GM12878 (cell line): ENCODE results near the gene TOX2. TPM values are rescaled to one million over a fixed set of nuclear protein-coding genes. Genes with fewer than 3 reads are reported as not detected.

Experiments
- ATAC-seq: fragments of 200-7000 bp; cut with Tn5 transposase; 3 replicates; pipeline ENCODE4 v1.9.1; 2020; ENCODE audit warnings: mild to moderate bottlenecking, moderate library complexity
- BruUV-seq: library from RNA; stranded (reverse); fragments of 400-500 nt; replicated peaks from 2 replicates; lab custom pipeline; 2021; lab: Mats Ljungman, UMichigan
- CTCF ChIA-PET: fragments of 300-600 bp; sonication (Branson Sonifier 250); formaldehyde crosslinking; extraction: SDS; loops from one replicate; lab custom pipeline; 2021; ENCODE audit warnings: inconsistent platforms; lab: Yijun Ruan, JAX
- POLR2A ChIA-PET: fragments of 350-600 bp; formaldehyde crosslinking; extraction: SDS; loops from one replicate; lab custom pipeline; 2021; ENCODE audit warnings: inconsistent platforms; lab: Charles Lee
- RAD21 ChIA-PET: fragments of 300-600 bp; sonication (Branson Sonifier 250); formaldehyde crosslinking; loops from one replicate; lab custom pipeline; 2023; ENCODE audit warnings: antibody characterized with exemption; ENCODE audit not compliant: unreplicated experiment; lab: Charles Lee
- SMC1A ChIA-PET: fragments of 300-600 bp; sonication (Branson Sonifier 250); formaldehyde crosslinking; loops from one replicate; lab custom pipeline; 2023; ENCODE audit not compliant: unreplicated experiment, uncharacterized antibody; lab: Charles Lee
- DNase-seq: peaks from one replicate; pipeline ENCODE4 v3.0.0-alpha.2; 2011; ENCODE audit warnings: low read depth, low spot score
- FAIRE-seq: peaks from 3 replicates; lab custom pipeline; 2011; peaks lifted over from hg19 to GRCh38; lab: Jason Lieb, UNC
- H2AFZ ChIP-seq: 2 replicates; pipeline ENCODE4 v1.6.0; 2011; ENCODE audit warnings: low read depth, low read length, control low read depth; ENCODE audit not compliant: control insufficient read depth
- H3K27ac ChIP-seq: 2 replicates; pipeline ENCODE4 v1.5.1; 2011; ENCODE audit warnings: control low read depth; ENCODE audit not compliant: control insufficient read depth, insufficient read depth
- H3K27me3 ChIP-seq, 2 experiments: replicated peaks in 1 of 2; 2 replicates each; pipeline versions ENCODE4 v1.6.0 to v1.6.1; 2011; ENCODE audit warnings: low read length in 1 of 2; ENCODE audit not compliant: control insufficient read depth in 2 of 2, insufficient read depth in 2 of 2
- H3K36me3 ChIP-seq, 2 experiments: 2 replicates each; pipeline ENCODE4 v1.5.1; 2011; ENCODE audit warnings: low read length in 1 of 2; ENCODE audit not compliant: control insufficient read depth in 2 of 2, insufficient read depth in 2 of 2
- H3K4me1 ChIP-seq: 2 replicates; pipeline ENCODE4 v1.6.1; 2011; ENCODE audit warnings: mild to moderate bottlenecking, low read length, moderate library complexity, mixed read lengths; ENCODE audit not compliant: control insufficient read depth, insufficient read depth
- H3K4me2 ChIP-seq: 2 replicates; pipeline ENCODE4 v1.6.0; 2011; ENCODE audit warnings: control low read depth; ENCODE audit not compliant: control insufficient read depth, insufficient read depth
- H3K4me3 ChIP-seq: fragments of 200-600 bp; sonication (generic); 2 replicates; pipeline ENCODE4 v1.5.1; 2016
- H3K79me2 ChIP-seq: 2 replicates; pipeline ENCODE4 v1.6.0; 2011; ENCODE audit warnings: low read length; ENCODE audit not compliant: control insufficient read depth, insufficient read depth
- H3K9ac ChIP-seq: 2 replicates; pipeline ENCODE4 v1.8.0; 2011; ENCODE audit warnings: low read length, control low read depth, mixed read lengths; ENCODE audit not compliant: control insufficient read depth, insufficient read depth
- H3K9me3 ChIP-seq: replicated peaks from 3 replicates; pipeline ENCODE4 v1.5.1; 2011; ENCODE audit warnings: mild to moderate bottlenecking, low read length; ENCODE audit not compliant: control insufficient read depth, insufficient read depth
- H4K20me1 ChIP-seq: 2 replicates; pipeline ENCODE4 v1.6.0; 2011; ENCODE audit not compliant: control insufficient read depth, insufficient read depth
- ATF3 ChIP-seq: IDR thresholded peaks from 2 replicates; pipeline ENCODE4 v1.6.1; 2011; ENCODE audit warnings: low read depth, mild to moderate bottlenecking, low read length, moderate library complexity, borderline replicate concordance; ENCODE audit errors: extremely low read depth
- CHD1 ChIP-seq: IDR thresholded peaks from 2 replicates; pipeline ENCODE4 v1.6.1; 2012; ENCODE audit warnings: low read depth, low read length, improper control_type of control experiment
- DPF2 ChIP-seq: fragments of 450-650 bp; IDR thresholded peaks from 2 replicates; pipeline ENCODE4 v1.6.1; 2017; ENCODE audit warnings: mild to moderate bottlenecking
- LARP7 ChIP-seq: fragments of 450-650 bp; IDR thresholded peaks from 2 replicates; pipeline ENCODE4 v1.6.1; 2017; ENCODE audit warnings: mild to moderate bottlenecking
- MEF2B ChIP-seq: fragments of 450-650 bp; IDR thresholded peaks from 2 replicates; pipeline ENCODE4 v1.6.1; 2018; ENCODE audit warnings: mild to moderate bottlenecking, moderate library complexity; ENCODE audit not compliant: partially characterized antibody, poor library complexity, severe bottlenecking
- PAX8 ChIP-seq: fragments of 450-650 bp; IDR thresholded peaks from 2 replicates; pipeline ENCODE4 v1.6.1; 2017; ENCODE audit warnings: mild to moderate bottlenecking, moderate library complexity
- RAD21 ChIP-seq: IDR thresholded peaks from 2 replicates; pipeline ENCODE4 v1.6.1; 2011; ENCODE audit warnings: mild to moderate bottlenecking, low read depth, low read length, moderate library complexity; ENCODE audit not compliant: insufficient read depth
- ZBTB33 ChIP-seq: fragments of 450-650 bp; IDR thresholded peaks from 2 replicates; pipeline ENCODE4 v1.6.1; 2017; ENCODE audit warnings: mild to moderate bottlenecking
- WGBS: methylation state at CpG from one replicate; pipeline ENCODE4 v1.1.6; 2016; ENCODE audit warnings: low lambda C conversion rate; ENCODE audit not compliant: insufficient replicate concordance, insufficient coverage; ENCODE audit errors: missing lambda C conversion rate; 5-methylcytosine and 5-hydroxymethylcytosine counted together
- in situ Hi-C: fragments of 300-500 bp; cut with MboI; formaldehyde crosslinking; loops from 9 replicates; pipeline ENCODE4 v1.14.3; 2018; ENCODE audit warnings: mixed read lengths
- intact Hi-C: fragments of 100-400 bp; cut with micrococcal nuclease; formaldehyde crosslinking; loops from one replicate; pipeline ENCODE4 v1.14.2; 2022; ENCODE audit not compliant: unreplicated experiment
- polyA plus RNA-seq, 11 experiments: library from polyadenylated mRNA; depleted of rRNA in 4 of 11; unstranded in 6 of 11; stranded (reverse) in 5 of 11; fragments of >200 nt; fragmentation: Nextera tagmentation in 4 of 11; fragmentation: Illumina TruSeq in 1 of 11; extraction: Ambion mirVana in 4 of 11; extraction: Trizol in 1 of 11; gene quantifications; 1 replicate in 1 of 11; 2 replicates in 10 of 11; pipeline versions ENCODE4 v1.2.1 to v1.2.3, GENCODE V29; 2011 to 2016; ENCODE audit warnings: inconsistent platforms in 2 of 11, missing spikeins in 2 of 11, low read depth in 1 of 11
- total RNA-seq, 4 experiments: library from RNA; depleted of rRNA in 3 of 4; stranded (reverse); fragments of >200 nt in 3 of 4; fragmentation: Illumina TruSeq in 1 of 4; extraction: Trizol in 1 of 4; gene quantifications; 2 replicates each; pipeline versions ENCODE4 v1.2.1 to v1.2.3, GENCODE V29; 2013 to 2021
- TF ChIP-seq, protein P1 (sequence below): fragments of 450-650 bp; formaldehyde crosslinking; IDR thresholded peaks from 2 replicates; pipeline ENCODE4 v1.4.0; 2022; ENCODE audit warnings: mild to moderate bottlenecking, moderate library complexity
- TF ChIP-seq, protein P2 (sequence below): IDR thresholded peaks from 2 replicates; pipeline ENCODE4 v1.6.1; 2012; ENCODE audit warnings: low read length, inconsistent platforms
- TF ChIP-seq, protein P3 (sequence below): fragments of 450-650 bp; formaldehyde crosslinking; IDR thresholded peaks from 2 replicates; pipeline ENCODE4 v1.5.0; 2022; ENCODE audit warnings: mild to moderate bottlenecking, missing genetic modification characterization

The TOX2 gene
- total and polyA plus RNA-seq, 10 of the 15 experiments (the other 5 are each of a cell fraction or from before 2014, with no cell fraction given): 2.6 to 40.5 (median 7.9) TPM

DNA sequence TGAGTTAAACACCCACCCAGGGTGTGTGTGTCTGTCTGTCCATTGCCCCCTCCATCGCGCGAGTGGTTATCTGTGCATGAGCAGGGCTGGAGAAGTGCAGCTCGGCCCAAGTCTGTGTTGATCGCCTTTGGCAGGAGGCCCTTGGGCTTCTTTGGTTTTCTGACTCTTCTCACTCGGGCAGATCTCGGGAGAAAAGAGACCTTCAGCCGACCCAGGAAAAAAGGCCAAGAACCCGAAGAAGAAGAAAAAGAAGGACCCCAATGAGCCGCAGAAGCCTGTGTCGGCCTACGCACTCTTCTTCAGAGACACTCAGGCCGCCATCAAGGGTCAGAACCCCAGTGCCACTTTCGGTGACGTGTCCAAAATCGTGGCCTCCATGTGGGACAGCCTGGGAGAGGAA is 139.5 kb downstream of the TOX2 start (continued):
- TF ChIP-seq RAD21 (no peak), PAX8 (no peak), DPF2 (no peak)

GRCh38 chr20:44054849-44055248 is 140.2 kb downstream of the TOX2 start:
- ATAC-seq (no peak), FAIRE-seq (no peak), DNase-seq (no peak)
- BruUV-seq: no TSS peak
- no peaks in the 10 kb centered on the region for H3K4me1 ChIP-seq
- CTCF ChIA-PET: interaction anchor here (1.4 kb wide), 1 partner anchor 26 kb away, joined by 6 read pairs; no protein-coding TSS in a partner anchor
- H3K79me2 ChIP-seq: no peaks in the 10 kb centered on the region
- RAD21 ChIA-PET: no interaction called here
- no peak overlapping the region for H3K4me3 ChIP-seq
- in situ Hi-C loops (no loop called here), intact Hi-C loops (no loop called here)
- no peaks in the 10 kb centered on the region; the same call in 2 of the 3 replicates for H3K9me3 ChIP-seq
- H3K9ac ChIP-seq: no peak overlapping the region
- POLR2A ChIA-PET: no interaction called here
- H3K36me3 ChIP-seq: peaks cover 0 to 3% of the 10 kb centered on the region in 2 experiments; a peak in 2 of 4 replicates
- no peaks in the 10 kb centered on the region for H4K20me1 ChIP-seq
- H2AFZ ChIP-seq: no peak overlapping the region
- no peak overlapping the region for H3K4me2 ChIP-seq
- no peaks in the 10 kb centered on the region for H3K27me3 ChIP-seq
- TF ChIP-seq LARP7 (no peak), MEF2B (no peak), ZBTB33 (no peak), ATF3 (no peak), CHD1 (no peak)
- TF ChIP-seq, protein P1, sequence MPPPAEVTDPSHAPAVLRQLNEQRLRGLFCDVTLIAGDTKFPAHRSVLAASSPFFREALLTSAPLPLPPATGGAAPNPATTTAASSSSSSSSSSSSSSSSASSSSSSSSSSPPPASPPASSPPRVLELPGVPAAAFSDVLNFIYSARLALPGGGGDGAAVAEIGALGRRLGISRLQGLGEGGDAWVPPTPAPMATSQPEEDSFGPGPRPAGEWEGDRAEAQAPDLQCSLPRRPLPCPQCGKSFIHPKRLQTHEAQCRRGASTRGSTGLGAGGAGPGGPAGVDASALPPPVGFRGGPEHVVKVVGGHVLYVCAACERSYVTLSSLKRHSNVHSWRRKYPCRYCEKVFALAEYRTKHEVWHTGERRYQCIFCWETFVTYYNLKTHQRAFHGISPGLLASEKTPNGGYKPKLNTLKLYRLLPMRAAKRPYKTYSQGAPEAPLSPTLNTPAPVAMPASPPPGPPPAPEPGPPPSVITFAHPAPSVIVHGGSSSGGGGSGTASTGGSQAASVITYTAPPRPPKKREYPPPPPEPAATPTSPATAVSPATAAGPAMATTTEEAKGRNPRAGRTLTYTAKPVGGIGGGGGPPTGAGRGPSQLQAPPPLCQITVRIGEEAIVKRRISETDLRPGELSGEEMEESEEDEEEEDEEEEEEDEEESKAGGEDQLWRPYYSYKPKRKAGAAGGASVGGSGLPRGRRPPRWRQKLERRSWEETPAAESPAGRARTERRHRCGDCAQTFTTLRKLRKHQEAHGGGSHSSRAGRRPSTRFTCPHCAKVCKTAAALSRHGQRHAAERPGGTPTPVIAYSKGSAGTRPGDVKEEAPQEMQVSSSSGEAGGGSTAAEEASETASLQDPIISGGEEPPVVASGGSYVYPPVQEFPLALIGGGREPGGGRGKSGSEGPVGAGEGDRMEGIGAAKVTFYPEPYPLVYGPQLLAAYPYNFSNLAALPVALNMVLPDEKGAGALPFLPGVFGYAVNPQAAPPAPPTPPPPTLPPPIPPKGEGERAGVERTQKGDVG (CRISPR knock-in tag): no peak
- TF ChIP-seq, protein P2, sequence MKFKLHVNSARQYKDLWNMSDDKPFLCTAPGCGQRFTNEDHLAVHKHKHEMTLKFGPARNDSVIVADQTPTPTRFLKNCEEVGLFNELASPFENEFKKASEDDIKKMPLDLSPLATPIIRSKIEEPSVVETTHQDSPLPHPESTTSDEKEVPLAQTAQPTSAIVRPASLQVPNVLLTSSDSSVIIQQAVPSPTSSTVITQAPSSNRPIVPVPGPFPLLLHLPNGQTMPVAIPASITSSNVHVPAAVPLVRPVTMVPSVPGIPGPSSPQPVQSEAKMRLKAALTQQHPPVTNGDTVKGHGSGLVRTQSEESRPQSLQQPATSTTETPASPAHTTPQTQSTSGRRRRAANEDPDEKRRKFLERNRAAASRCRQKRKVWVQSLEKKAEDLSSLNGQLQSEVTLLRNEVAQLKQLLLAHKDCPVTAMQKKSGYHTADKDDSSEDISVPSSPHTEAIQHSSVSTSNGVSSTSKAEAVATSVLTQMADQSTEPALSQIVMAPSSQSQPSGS: no peak
- TF ChIP-seq, protein P3, sequence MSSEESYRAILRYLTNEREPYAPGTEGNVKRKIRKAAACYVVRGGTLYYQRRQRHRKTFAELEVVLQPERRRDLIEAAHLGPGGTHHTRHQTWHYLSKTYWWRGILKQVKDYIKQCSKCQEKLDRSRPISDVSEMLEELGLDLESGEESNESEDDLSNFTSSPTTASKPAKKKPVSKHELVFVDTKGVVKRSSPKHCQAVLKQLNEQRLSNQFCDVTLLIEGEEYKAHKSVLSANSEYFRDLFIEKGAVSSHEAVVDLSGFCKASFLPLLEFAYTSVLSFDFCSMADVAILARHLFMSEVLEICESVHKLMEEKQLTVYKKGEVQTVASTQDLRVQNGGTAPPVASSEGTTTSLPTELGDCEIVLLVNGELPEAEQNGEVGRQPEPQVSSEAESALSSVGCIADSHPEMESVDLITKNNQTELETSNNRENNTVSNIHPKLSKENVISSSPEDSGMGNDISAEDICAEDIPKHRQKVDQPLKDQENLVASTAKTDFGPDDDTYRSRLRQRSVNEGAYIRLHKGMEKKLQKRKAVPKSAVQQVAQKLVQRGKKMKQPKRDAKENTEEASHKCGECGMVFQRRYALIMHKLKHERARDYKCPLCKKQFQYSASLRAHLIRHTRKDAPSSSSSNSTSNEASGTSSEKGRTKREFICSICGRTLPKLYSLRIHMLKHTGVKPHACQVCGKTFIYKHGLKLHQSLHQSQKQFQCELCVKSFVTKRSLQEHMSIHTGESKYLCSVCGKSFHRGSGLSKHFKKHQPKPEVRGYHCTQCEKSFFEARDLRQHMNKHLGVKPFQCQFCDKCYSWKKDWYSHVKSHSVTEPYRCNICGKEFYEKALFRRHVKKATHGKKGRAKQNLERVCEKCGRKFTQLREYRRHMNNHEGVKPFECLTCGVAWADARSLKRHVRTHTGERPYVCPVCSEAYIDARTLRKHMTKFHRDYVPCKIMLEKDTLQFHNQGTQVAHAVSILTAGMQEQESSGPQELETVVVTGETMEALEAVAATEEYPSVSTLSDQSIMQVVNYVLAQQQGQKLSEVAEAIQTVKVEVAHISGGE: no peak
- WGBS: 74% methylated on average over 3 of the region's 3 CpGs
- SMC1A ChIA-PET: interaction anchor here (0.5 to 1.5 kb wide), 5 partner anchors 15 to 304 kb away, joined by 3 to 5 read pairs (median 3); no protein-coding TSS in a partner anchor
- no peak overlapping the region for H3K27ac ChIP-seq
